HG03196 (cell line): ENCODE results near the gene PARD3.

Source experiments
- ATAC-seq: cut with Tn5 transposase; IDR thresholded peaks from one replicate; pipeline ENCODE4 v1.9.1; 2021; ENCODE audit not compliant: unreplicated experiment

The PARD3 gene

GRCh38 chr10:34520510-34520909 is 294.6 kb downstream of the PARD3 start:
- no peak for ATAC-seq

GRCh38 chr10:34520084-34520483 is 295.0 kb downstream of the PARD3 start:
- no peak for ATAC-seq

GRCh38 chr10:34514290-34514689 is 300.8 kb downstream of the PARD3 start:
- no peak for ATAC-seq

GRCh38 chr10:34513636-34514035 is 301.5 kb downstream of the PARD3 start:
- ATAC-seq = no peak

- no peak for ATAC-seq
Measured at GRCh38 chr10:34507217-34507616, 307.9 kb downstream of the PARD3 start.

- no peak for ATAC-seq
Measured at GRCh38 chr10:34506786-34507185, 308.3 kb downstream of the PARD3 start.

- no peak for ATAC-seq
Measured at GRCh38 chr10:34505338-34505737, 309.8 kb downstream of the PARD3 start.

- ATAC-seq = no peak
Measured at GRCh38 chr10:34504534-34504933, 310.6 kb downstream of the PARD3 start.

- ATAC-seq = no peak
Measured at GRCh38 chr10:34503704-34504103, 311.4 kb downstream of the PARD3 start.

GRCh38 chr10:34499612-34500279 is 315.4 kb downstream of the PARD3 start:
- ATAC-seq = no peak

GRCh38 chr10:34498821-34499220 is 316.3 kb downstream of the PARD3 start:
- no peak for ATAC-seq

GRCh38 chr10:34495938-34496337 is 319.2 kb downstream of the PARD3 start:
- ATAC-seq = no peak

- no peak for ATAC-seq
Measured at GRCh38 chr10:34494012-34494411, 321.1 kb downstream of the PARD3 start.

GRCh38 chr10:34492081-34492480 is 323.0 kb downstream of the PARD3 start:
- ATAC-seq = no peak

- no peak for ATAC-seq
Measured at GRCh38 chr10:34491678-34492077, 323.4 kb downstream of the PARD3 start.

- ATAC-seq = no peak
Measured at GRCh38 chr10:34489973-34490745, 324.9 kb downstream of the PARD3 start.

- ATAC-seq = no peak
Measured at GRCh38 chr10:34489411-34489810, 325.7 kb downstream of the PARD3 start.

GRCh38 chr10:34488476-34489130 is 326.5 kb downstream of the PARD3 start:
- ATAC-seq = no peak

- no peak for ATAC-seq
Measured at GRCh38 chr10:34486008-34486407, 329.1 kb downstream of the PARD3 start.

- ATAC-seq = no peak
Measured at GRCh38 chr10:34484164-34484563, 330.9 kb downstream of the PARD3 start.

GRCh38 chr10:34480345-34480744 is 334.8 kb downstream of the PARD3 start:
- no peak for ATAC-seq
